Body of pancreas (tissue), 4 donors: Measurements from ENCODE around the gene EHMT1.

ENCODE experiments used
- CTCF ChIP-seq, 7 experiments: fragments of 450-650 bp in 4 of 7; fragments of 200-600 bp in 3 of 7; sonication (generic) in 3 of 7; IDR thresholded peaks; one replicate each; pipeline ENCODE4 v1.5.1; 2016 to 2019; ENCODE audit warnings: antibody characterized with exemption in 7 of 7
- POLR2A ChIP-seq, 3 donors: fragments of 450-650 bp; IDR thresholded peaks; one replicate each; pipeline ENCODE4 v1.6.1; 2016; ENCODE audit warnings: antibody characterized with exemption in 3 of 3, mild to moderate bottlenecking in 2 of 3

GRCh38 chr9:137671721-137672120, 52.9 kb downstream of the EHMT1 start:
- no peak for TF ChIP-seq CTCF (IDR thresholded peaks at IDR 0.05)
- no peak for TF ChIP-seq POLR2A (IDR thresholded peaks at IDR 0.05)
